KOPT-K1 (cell line): ENCODE measurements around the gene SLC39A8.
"Not testable (repeated sequence)": the region's sequence is repeated elsewhere in the genome, so short reads cannot be mapped to it uniquely, and the experiment has no call there.

Experiments
- H3K27ac ChIP-seq: fragments of 200-600 bp; sonication (generic); 2 replicates; pipeline ENCODE4 v1.5.1; 2016; ENCODE audit warnings: antibody characterized with exemption, mild to moderate bottlenecking, low read depth, low read length; ENCODE audit not compliant: poor library complexity, severe bottlenecking
- H3K36me3 ChIP-seq: fragments of 200-600 bp; sonication (generic); 2 replicates; pipeline ENCODE4 v1.5.1; 2017; ENCODE audit warnings: antibody characterized with exemption, mild to moderate bottlenecking, low read length, moderate library complexity; ENCODE audit not compliant: insufficient read depth
- H3K9me3 ChIP-seq: fragments of 200-600 bp; sonication (generic); 2 replicates; pipeline ENCODE4 v1.5.1; 2017; ENCODE audit warnings: antibody characterized with exemption, low read length, mild to moderate bottlenecking; ENCODE audit not compliant: insufficient read depth, poor library complexity, severe bottlenecking

SLC39A8 gene

GRCh38 chr4:102344954-102345794, at the start of gene SLC39A8:
SLC39A8 (minus strand) TSS chr4:102345482; CDS start chr4:102344662, 820 bp downstream.
- Histone ChIP-seq H3K9me3 (no peaks in the 10 kb centered on the region), H3K27ac (peak within 1 kb of the TSS; percentile 97)

DNA sequence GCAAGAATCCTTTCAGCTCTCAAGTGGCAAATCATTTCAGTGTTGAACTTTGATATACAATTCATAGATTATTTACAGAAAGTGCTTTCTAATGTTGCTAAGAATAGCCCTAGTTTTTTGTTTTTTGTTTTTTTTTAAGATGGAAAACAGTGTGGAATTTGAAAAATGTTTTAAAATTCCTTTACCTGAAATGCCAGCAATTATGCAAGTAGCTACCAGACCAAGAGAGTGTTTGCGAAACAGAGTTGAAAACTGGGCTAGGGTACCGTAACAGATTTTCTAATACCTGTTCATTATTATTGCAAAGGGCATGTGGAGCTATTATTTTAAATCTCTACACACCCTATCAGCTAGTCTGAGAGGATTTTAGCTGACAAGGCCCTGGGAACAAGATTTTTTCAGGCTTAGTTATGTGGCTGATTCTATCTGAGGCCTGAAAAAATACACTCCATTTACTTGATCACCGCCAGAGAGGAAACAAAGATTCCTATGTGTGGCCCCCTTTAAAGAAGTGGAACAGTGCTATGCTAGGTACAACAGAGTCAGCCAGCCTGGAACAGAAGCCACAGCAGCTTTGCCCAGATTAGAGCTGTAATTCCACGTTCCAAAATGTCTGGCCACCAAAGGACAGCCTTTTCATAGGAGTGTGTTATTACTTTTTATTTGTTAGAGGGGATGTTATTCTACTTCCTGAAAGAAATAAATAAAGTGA, 46.9 kb upstream of the SLC39A8 start:
- no peaks in the 10 kb centered on the region for H3K36me3 ChIP-seq
- no peaks in the 10 kb centered on the region for H3K9me3 ChIP-seq
- H3K27ac ChIP-seq: no peak overlapping the region

More at GRCh38 chr4:102344954-102345794, at the start of gene SLC39A8:
- no peaks in the 10 kb centered on the region for H3K36me3 ChIP-seq

DNA sequence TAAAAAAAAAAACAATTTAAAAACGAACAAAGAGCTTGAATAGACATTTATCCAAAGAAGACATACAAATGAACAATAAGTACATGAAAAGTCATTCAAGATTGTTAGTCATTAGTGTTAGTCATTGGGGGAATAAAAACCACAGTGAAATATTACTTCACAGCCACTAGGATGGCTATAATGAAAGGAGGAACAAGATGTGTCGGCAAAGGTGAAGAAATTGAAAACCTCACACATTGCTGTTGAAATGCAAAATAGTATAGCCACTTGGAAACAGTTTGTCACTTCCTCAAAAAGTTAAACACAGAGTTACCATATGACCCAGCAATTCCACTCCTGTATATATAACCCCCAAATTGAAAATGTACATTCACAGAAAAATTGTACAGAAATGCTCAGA, 45.2 kb upstream of the SLC39A8 start:
- H3K9me3 ChIP-seq: no peaks in the 10 kb centered on the region
- no peak overlapping the region for H3K27ac ChIP-seq
- no peaks in the 10 kb centered on the region for H3K36me3 ChIP-seq

DNA sequence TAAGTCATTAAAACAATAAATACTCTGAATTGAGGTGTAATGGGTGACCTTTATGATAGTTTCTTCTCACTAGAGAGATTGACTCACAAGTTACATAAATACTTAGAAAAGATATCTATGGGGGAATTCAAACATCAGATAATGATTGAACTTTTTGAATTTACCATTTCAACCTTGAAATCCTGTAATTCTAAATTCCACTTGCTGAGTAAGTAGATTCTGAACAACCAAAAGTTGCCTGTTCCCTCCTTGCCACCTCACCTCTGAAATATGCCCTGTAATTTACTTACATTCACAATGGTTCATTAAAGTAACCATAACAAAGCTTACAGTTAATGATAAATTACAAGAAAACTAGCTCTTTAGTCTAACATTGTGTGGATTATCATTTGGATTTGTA, 43.3 kb upstream of the SLC39A8 start:
- Histone ChIP-seq H3K9me3 (no peaks in the 10 kb centered on the region), H3K36me3 (no peaks in the 10 kb centered on the region), H3K27ac (no peak overlapping the region)

- Histone ChIP-seq H3K36me3 (no peaks in the 10 kb centered on the region), H3K27ac (no peak overlapping the region), H3K9me3 (no peaks in the 10 kb centered on the region)
These were observed 42.4 kb upstream of the SLC39A8 start for GRCh38 chr4:102387552-102388150.

GRCh38 chr4:102386966-102387365, 41.7 kb upstream of the SLC39A8 start:
- Histone ChIP-seq H3K36me3 (no peaks in the 10 kb centered on the region), H3K9me3 (no peaks in the 10 kb centered on the region), H3K27ac (no peak overlapping the region)

- not testable (repeated sequence) for H3K27ac ChIP-seq, H3K36me3 ChIP-seq, H3K9me3 ChIP-seq
These were observed 35.0 kb upstream of the SLC39A8 start for GRCh38 chr4:102380253-102380652.

GRCh38 chr4:102362922-102363432, 17.7 kb upstream of the SLC39A8 start:
- Histone ChIP-seq H3K36me3 (no peaks in the 10 kb centered on the region), H3K27ac (no peak overlapping the region), H3K9me3 (no peaks in the 10 kb centered on the region)

DNA sequence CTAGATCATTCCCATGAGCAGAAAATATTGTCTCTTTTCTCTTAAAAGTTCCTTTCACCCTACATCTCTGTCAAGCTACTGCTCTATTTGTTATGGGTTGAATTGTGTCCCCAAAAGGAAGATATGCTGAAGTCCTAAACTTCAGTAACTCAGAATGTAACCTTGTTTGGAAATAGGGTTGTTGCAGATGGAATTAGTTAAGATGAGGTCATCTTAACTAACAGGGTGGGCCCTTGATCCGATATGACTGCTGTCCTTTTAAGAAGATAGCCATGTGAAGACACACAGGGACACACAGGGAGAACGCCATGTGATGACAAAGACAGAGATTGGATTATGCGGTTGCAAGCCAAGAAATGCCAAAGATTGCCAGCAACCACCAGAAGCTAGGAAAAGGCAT, 12.8 kb upstream of the SLC39A8 start:
- Histone ChIP-seq H3K9me3 (no peaks in the 10 kb centered on the region), H3K36me3 (no peaks in the 10 kb centered on the region), H3K27ac (no peak overlapping the region)

- H3K36me3 ChIP-seq, H3K27ac ChIP-seq, H3K9me3 ChIP-seq: not testable (repeated sequence)
These were observed 12.4 kb upstream of the SLC39A8 start for GRCh38 chr4:102357637-102358036.

GRCh38 chr4:102356562-102357202, 11.4 kb upstream of the SLC39A8 start:
- no peak overlapping the region for H3K27ac ChIP-seq

GRCh38 chr4:102355748-102356147, 10.5 kb upstream of the SLC39A8 start:
- H3K36me3 ChIP-seq: no peaks in the 10 kb centered on the region
- no peak overlapping the region for H3K27ac ChIP-seq
- H3K9me3 ChIP-seq: no peaks in the 10 kb centered on the region

More at GRCh38 chr4:102356562-102357202, 11.4 kb upstream of the SLC39A8 start:
- Histone ChIP-seq H3K36me3 (no peaks in the 10 kb centered on the region), H3K9me3 (no peaks in the 10 kb centered on the region)

DNA sequence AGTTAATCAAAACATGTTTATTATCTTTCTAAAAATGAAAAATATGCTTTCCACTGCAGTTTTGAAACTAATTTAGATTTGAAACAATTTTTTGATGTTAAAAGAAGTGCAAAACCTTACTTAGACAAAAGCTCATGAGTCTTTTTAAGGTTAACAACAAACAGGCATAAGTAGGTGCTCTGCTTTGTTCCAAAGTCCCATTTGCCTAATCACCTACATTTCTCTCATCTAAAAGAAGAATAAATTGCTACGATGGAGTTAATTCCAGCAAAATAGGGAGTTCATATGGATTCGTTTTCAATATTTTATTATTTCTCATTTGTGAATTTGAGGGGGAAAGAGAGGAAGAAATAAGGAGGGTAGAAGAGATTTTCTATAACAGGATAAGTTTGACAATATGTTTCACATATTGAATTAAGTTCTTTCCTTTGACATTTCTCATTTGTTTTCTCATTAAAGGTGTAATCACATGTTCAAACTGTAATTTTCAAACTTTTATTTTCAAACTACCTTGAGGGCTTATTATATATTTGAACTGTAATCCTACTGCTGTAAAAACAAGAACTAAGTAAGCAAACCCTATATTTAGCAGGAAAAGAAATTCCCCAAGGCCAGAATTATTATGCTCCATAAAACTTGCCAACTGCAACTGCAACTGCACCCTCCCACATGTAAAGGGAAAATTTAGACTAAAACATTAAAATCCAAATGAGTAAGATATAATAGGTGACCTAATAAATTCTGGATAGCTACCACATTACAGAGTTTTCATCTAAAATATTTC, 9.6 kb upstream of the SLC39A8 start:
- H3K27ac ChIP-seq: no peak overlapping the region
- H3K9me3 ChIP-seq: no peaks in the 10 kb centered on the region
- no peaks in the 10 kb centered on the region for H3K36me3 ChIP-seq

DNA sequence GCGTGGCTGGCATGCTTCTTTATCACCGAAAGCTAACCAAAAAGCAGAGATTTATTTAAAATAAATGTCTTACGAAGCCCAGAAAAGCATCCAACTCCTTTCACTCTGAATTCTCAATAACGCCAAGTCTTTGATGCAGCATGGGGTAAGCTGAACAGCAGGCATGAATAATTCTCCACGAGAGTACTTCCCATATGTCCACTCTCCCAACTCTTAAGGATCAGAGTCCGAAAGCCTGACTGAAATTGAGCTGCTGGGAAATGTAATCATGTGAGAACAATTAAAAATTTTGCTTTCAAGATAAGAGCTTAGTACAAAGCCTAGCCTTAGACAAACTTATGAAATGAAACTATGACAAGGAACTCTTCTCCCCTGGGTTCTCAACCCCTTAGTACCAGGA, 7.5 kb upstream of the SLC39A8 start:
- Histone ChIP-seq H3K27ac (no peak overlapping the region), H3K36me3 (no peaks in the 10 kb centered on the region), H3K9me3 (no peaks in the 10 kb centered on the region)
